ENCODE data around the gene NUP133.
A peak's percentile ranks its signal among the peaks of the same experiment; 100 is the strongest.
"Not testable (repeated sequence)": the region's sequence is repeated elsewhere in the genome, so short reads cannot be mapped to it uniquely, and the experiment has no call there.

Gene NUP133
- total RNA-seq: 22.8 to 81.0 (median 56.7) reads per million in 17 experiments

- peak; percentile 99 for DNase-seq
These were observed at the start of gene NUP133 for GRCh38 chr1:229507951-229508822. Gene NUP133 (minus strand): TSS chr1:229508341. CDS start chr1:229508249, 92 bp downstream.

- DNase-seq: peak; percentile 22 to 65 (median 50)
These were observed 49.2 kb upstream of the NUP133 start for GRCh38 chr1:229557200-229557850.

- DNase-seq: no peak
These were observed 46.9 kb upstream of the NUP133 start for GRCh38 chr1:229554886-229555621.

- DNase-seq: peak in 2 of 4 experiments; percentile 27 to 35
These were observed 45.5 kb upstream of the NUP133 start for GRCh38 chr1:229553621-229554130.

- DNase-seq: no peak
These were observed 44.6 kb upstream of the NUP133 start for GRCh38 chr1:229552732-229553131.

- DNase-seq: no peak
These were observed 42.8 kb upstream of the NUP133 start for GRCh38 chr1:229550812-229551567.

GRCh38 chr1:229547542-229547941 lies 39.4 kb upstream of the NUP133 start:
- DNase-seq: no peak

GRCh38 chr1:229544587-229544986 lies 36.4 kb upstream of the NUP133 start:
- DNase-seq: no peak

- DNase-seq: no peak
These were observed 31.8 kb upstream of the NUP133 start for GRCh38 chr1:229539863-229540506.

GRCh38 chr1:229538945-229539344 lies 30.8 kb upstream of the NUP133 start:
- DNase-seq: no peak

GRCh38 chr1:229537894-229538293 lies 29.8 kb upstream of the NUP133 start:
- no peak for DNase-seq

- DNase-seq: no peak
These were observed 28.8 kb upstream of the NUP133 start for GRCh38 chr1:229536982-229537381.

GRCh38 chr1:229535230-229535629 lies 27.1 kb upstream of the NUP133 start:
- DNase-seq: no peak

- no peak for DNase-seq
These were observed 23.2 kb upstream of the NUP133 start for GRCh38 chr1:229531326-229531725.

GRCh38 chr1:229529639-229530038 lies 21.5 kb upstream of the NUP133 start:
- no peak for DNase-seq

GRCh38 chr1:229526695-229527094 lies 18.6 kb upstream of the NUP133 start:
- no peak for DNase-seq

- DNase-seq: no peak
These were observed 14.9 kb upstream of the NUP133 start for GRCh38 chr1:229523052-229523451.

GRCh38 chr1:229514578-229515275 lies 6.6 kb upstream of the NUP133 start:
- peak; percentile 71 to 80 (median 80) for DNase-seq

GRCh38 chr1:229511625-229512024 lies 3.5 kb upstream of the NUP133 start:
- not testable (repeated sequence) for DNase-seq

- DNase-seq: peak in 2 of 4 experiments; percentile 29 to 44
These were observed 3.1 kb upstream of the NUP133 start for GRCh38 chr1:229511201-229511600.

GRCh38 chr1:229509576-229509975 lies 1.4 kb upstream of the NUP133 start:
- DNase-seq: peak in 2 of 4 experiments; percentile 34 to 35
